Measurements from ENCODE around the gene PPT2.

GRCh38 chr6:32133786-32134185, 20.2 kb upstream of the PPT2 start:
- TF ChIP-seq EZH2 (IDR thresholded peaks at IDR 0.05; ENCODE audit: low read depth, unreplicated experiment): no peak
- TF ChIP-seq CTCF (conservative IDR thresholded peaks at IDR 0.05; ENCODE audit: low read depth in 2 of 2): no peak
- TF ChIP-seq POLR2AphosphoS5 (IDR thresholded peaks at IDR 0.05; ENCODE audit: low read depth): no peak
- no peak for TF ChIP-seq REST (IDR thresholded peaks at IDR 0.05; ENCODE audit: unreplicated experiment)
- TF ChIP-seq ZNF114 (CRISPR knock-in tag; IDR thresholded peaks at IDR 0.05): no peak
- no peak for TF ChIP-seq CREB1 (CRISPR knock-in tag; IDR thresholded peaks at IDR 0.05; ENCODE audit: low read depth)
- TF ChIP-seq JUNB (IDR thresholded peaks at IDR 0.05; ENCODE audit: unreplicated experiment): no peak
- TF ChIP-seq EZH2phosphoT487 (IDR thresholded peaks at IDR 0.05; ENCODE audit: unreplicated experiment): no peak
- no peak for TF ChIP-seq STAT1 (IDR thresholded peaks at IDR 0.05; ENCODE audit: unreplicated experiment)

Data from GM23338 (cell line).